Keratinocyte (primary cell): Measurements from ENCODE around the gene APBB1IP. TPM values are rescaled to one million over a fixed set of nuclear protein-coding genes. Genes with fewer than 3 reads are reported as not detected.
"Not testable (repeated sequence)": the region's sequence is repeated elsewhere in the genome, so short reads cannot be mapped to it uniquely, and the experiment has no call there.

ENCODE experiments used
- DNase-seq: peaks from one replicate; pipeline ENCODE4 v3.0.0-alpha.2; 2011; ENCODE audit warnings: low read depth, missing footprints, low spot score
- FAIRE-seq: peaks from 2 replicates; lab custom pipeline; 2011; peaks lifted over from hg19 to GRCh38; lab: Jason Lieb, UNC
- H2AFZ ChIP-seq: 2 replicates; pipeline ENCODE4 v1.6.0; 2012; ENCODE audit warnings: low read length, control low read depth, inconsistent platforms; ENCODE audit not compliant: control insufficient read depth
- H3K27ac ChIP-seq: 2 replicates; pipeline ENCODE4 v1.5.1; 2011; ENCODE audit warnings: low read length; ENCODE audit not compliant: control insufficient read depth, insufficient read depth
- H3K27me3 ChIP-seq: 3 replicates; pipeline ENCODE4 v1.6.0; 2011; ENCODE audit warnings: low read length; ENCODE audit not compliant: control insufficient read depth, insufficient read depth; ENCODE audit errors: extremely low read depth
- H3K36me3 ChIP-seq, 2 experiments: 2 replicates in 1 of 2; 3 replicates in 1 of 2; pipeline ENCODE4 v1.5.1; 2011; ENCODE audit warnings: low read length in 2 of 2, mild to moderate bottlenecking in 1 of 2; ENCODE audit not compliant: control insufficient read depth in 2 of 2, insufficient read depth in 2 of 2; ENCODE audit errors: extremely low read depth in 1 of 2
- H3K4me1 ChIP-seq: 3 replicates; pipeline ENCODE4 v1.5.1; 2011; ENCODE audit warnings: low read length; ENCODE audit not compliant: control insufficient read depth, insufficient read depth; ENCODE audit errors: extremely low read depth
- H3K4me2 ChIP-seq: 3 replicates; pipeline ENCODE4 v1.6.0; 2011; ENCODE audit warnings: low read depth, low read length; ENCODE audit not compliant: control insufficient read depth, insufficient read depth; ENCODE audit errors: extremely low read depth
- H3K4me3 ChIP-seq, 3 experiments: fragments of 200-600 bp in 1 of 3; sonication (generic) in 1 of 3; 2 replicates in 2 of 3; 3 replicates in 1 of 3; pipeline ENCODE4 v1.5.1; 2011 to 2016; ENCODE audit warnings: low read length in 3 of 3, mild to moderate bottlenecking in 3 of 3, control low read depth in 2 of 3, inconsistent platforms in 1 of 3, low read depth in 1 of 3, mixed read lengths in 1 of 3, mixed run types in 1 of 3, moderate library complexity in 1 of 3; ENCODE audit not compliant: control insufficient read depth in 2 of 3, insufficient read depth in 2 of 3; ENCODE audit errors: extremely low read depth in 1 of 3
- H3K79me2 ChIP-seq: 2 replicates; pipeline ENCODE4 v1.6.0; 2012; ENCODE audit warnings: low read length; ENCODE audit not compliant: control insufficient read depth, insufficient read depth
- H3K9ac ChIP-seq: 3 replicates; pipeline ENCODE4 v1.6.0; 2011; ENCODE audit warnings: low read length; ENCODE audit not compliant: control insufficient read depth, insufficient read depth; ENCODE audit errors: extremely low read depth
- H3K9me1 ChIP-seq: 3 replicates; pipeline ENCODE4 v1.6.0; 2011; ENCODE audit warnings: low read length; ENCODE audit not compliant: control insufficient read depth, insufficient read depth; ENCODE audit errors: extremely low read depth
- H3K9me3 ChIP-seq: 2 replicates; pipeline ENCODE4 v1.5.1; 2012; ENCODE audit warnings: low read depth, low read length; ENCODE audit not compliant: control insufficient read depth
- H4K20me1 ChIP-seq: 3 replicates; pipeline ENCODE4 v1.6.0; 2011; ENCODE audit warnings: low read length; ENCODE audit not compliant: control insufficient read depth, insufficient read depth; ENCODE audit errors: extremely low read depth
- CTCF ChIP-seq, 3 experiments: IDR thresholded peaks in 1 of 3; conservative IDR thresholded peaks in 1 of 3; optimal IDR thresholded peaks in 1 of 3; 2 replicates in 2 of 3; 3 replicates in 1 of 3; pipeline versions ENCODE3 to v1.5.1; 2011; ENCODE audit warnings: low read length in 3 of 3, mild to moderate bottlenecking in 3 of 3, moderate library complexity in 2 of 3, control low read depth in 1 of 3, inconsistent platforms in 1 of 3; ENCODE audit not compliant: insufficient read depth in 2 of 3; ENCODE audit errors: extremely low read depth in 1 of 3
- EZH2 ChIP-seq: IDR thresholded peaks from one replicate; pipeline ENCODE4 v1.6.1; 2012; ENCODE audit warnings: inconsistent platforms, mild to moderate bottlenecking, low read length, moderate library complexity
- dilution Hi-C: fragments of 300-500 bp; cut with MboI; formaldehyde crosslinking; loops from one replicate; pipeline ENCODE4 v1.7.0; 2020; ENCODE audit warnings: low sequenced_read_pairs; ENCODE audit not compliant: extremely low pct_ligation_motif_present
- polyA plus RNA-seq, 5 experiments: library from polyadenylated mRNA; depleted of rRNA in 3 of 5; stranded (reverse) in 3 of 5; stranded (forward) in 1 of 5; unstranded in 1 of 5; fragments of >200 nt; gene quantifications; 1 replicate in 1 of 5; 2 replicates in 3 of 5; 3 replicates in 1 of 5; pipeline versions ENCODE4 v1.2.1 to v1.2.3, GENCODE V29; 2011 to 2012; ENCODE audit warnings: missing spikeins in 2 of 5, low read depth in 1 of 5, low replicate concordance in 1 of 5

Gene APBB1IP
- polyA plus RNA-seq, 1 donor (not counting 4 experiments of a cell fraction or from before 2014, with no cell fraction given): not detected

- Histone ChIP-seq H3K9me3 (no peaks in the 10 kb centered on the region), H4K20me1 (no peaks in the 10 kb centered on the region), H2AFZ (no peak overlapping the region), H3K9me1 (no peaks in the 10 kb centered on the region), H3K4me3 (no peak overlapping the region), H3K27ac (no peak overlapping the region), H3K9ac (no peak overlapping the region), H3K79me2 (no peaks in the 10 kb centered on the region), H3K36me3 (no peaks in the 10 kb centered on the region), H3K4me2 (no peak overlapping the region), H3K4me1 (no peaks in the 10 kb centered on the region), H3K27me3 (peaks cover 4% of the 10 kb centered on the region)
- TF ChIP-seq CTCF (optimal IDR thresholded peaks at IDR 0.05 in 1 of 3, IDR thresholded peaks at IDR 0.05 in 1 of 3, conservative IDR thresholded peaks at IDR 0.05 in 1 of 3; ENCODE audit: extremely low read depth in 1 of 3, insufficient read depth in 2 of 3, low read length in 3 of 3): no peak
- TF ChIP-seq EZH2: no peak
- DNase-seq (no peak), FAIRE-seq (no peak)
- dilution Hi-C loops: no loop called here
Measured at GRCh38 chr10:26391701-26392695, 46.1 kb upstream of the APBB1IP start.

- H3K27ac ChIP-seq, H3K9ac ChIP-seq, H2AFZ ChIP-seq, dilution Hi-C loops, H3K4me1 ChIP-seq, H3K4me2 ChIP-seq, H3K27me3 ChIP-seq, FAIRE-seq, H3K4me3 ChIP-seq, H3K9me1 ChIP-seq, H3K79me2 ChIP-seq, H3K36me3 ChIP-seq, H3K9me3 ChIP-seq, DNase-seq, H4K20me1 ChIP-seq: not testable (repeated sequence)
Measured at GRCh38 chr10:26398353-26398752, 39.8 kb upstream of the APBB1IP start.
